Measurements from ENCODE around the gene STX8. TPM values are rescaled to one million over a fixed set of nuclear protein-coding genes. Genes with fewer than 3 reads are reported as not detected.

STX8 gene
- total and polyA plus RNA-seq, 3 donors from 2014 or later = 103 to 160 (median 125) TPM

GRCh38 chr17:9553181-9553580 is 22.4 kb downstream of the STX8 start:
- peak overlapping the region in 1 of 2 donors; percentile 20 for H3K27ac ChIP-seq
- DNase-seq = no peak

GRCh38 chr17:9549215-9549614 is 26.4 kb downstream of the STX8 start:
- Histone ChIP-seq H3K27me3 (no peaks in the 10 kb centered on the region), H3K36me3 (ENCODE audit: low read depth, missing control alignments) (no peaks in the 10 kb centered on the region), H3K9me3 (no peaks in the 10 kb centered on the region), H3K27ac (no peak overlapping the region), H3K4me3 (no peak overlapping the region), H3K4me1 (peaks cover 3% of the 10 kb centered on the region)
- no peak for DNase-seq
- TF ChIP-seq POLR2A (IDR thresholded peaks at IDR 0.05) = no peak
- 77 to 81% methylated on average over 2 of the region's 2 CpGs for WGBS, 2 donors
- intact Hi-C loops (cut with DNase I; ENCODE audit: low total_unique reads) = no loop called here

More at GRCh38 chr17:9553181-9553580, 22.4 kb downstream of the STX8 start:
- Histone ChIP-seq H3K36me3 (ENCODE audit: low read depth, missing control alignments) (no peaks in the 10 kb centered on the region), H3K4me1 (peaks cover 3% of the 10 kb centered on the region), H3K4me3 (no peak overlapping the region), H3K9me3 (no peaks in the 10 kb centered on the region), H3K27me3 (no peaks in the 10 kb centered on the region)
- TF ChIP-seq CTCF (IDR thresholded peaks at IDR 0.05) (no peak), POLR2A (IDR thresholded peaks at IDR 0.05) (no peak)
- intact Hi-C loops (cut with DNase I; ENCODE audit: low total_unique reads) = no loop called here
- 27 to 64% methylated on average over 2 of the region's 2 CpGs for WGBS, 2 donors

- no peaks in the 10 kb centered on the region for H3K27me3 ChIP-seq
- intact Hi-C loops (cut with DNase I; ENCODE audit: low total_unique reads) = no loop called here
Observed at GRCh38 chr17:9544221-9544620, 31.4 kb downstream of the STX8 start.

DNA sequence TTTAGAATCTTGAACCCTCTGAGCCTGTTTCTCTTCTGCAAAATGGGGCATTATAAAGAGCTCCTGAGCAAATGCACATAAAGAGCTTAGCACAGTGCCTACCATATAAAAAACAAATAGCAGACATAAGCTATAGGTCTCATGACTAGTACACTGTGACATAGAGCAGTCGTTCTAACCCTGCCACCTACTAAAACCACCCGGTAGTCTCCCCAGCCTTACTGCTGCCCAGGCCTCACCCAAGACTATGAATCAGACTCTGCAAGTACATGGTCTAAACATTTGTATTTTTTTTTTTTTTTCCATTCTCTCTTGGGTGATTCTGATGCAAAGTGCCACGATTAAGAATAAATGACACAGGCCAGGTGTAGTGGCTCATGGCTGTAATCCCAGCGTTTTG is 33.9 kb downstream of the STX8 start:
- TF ChIP-seq POLR2A (IDR thresholded peaks at IDR 0.05) = no peak
- H3K4me1 ChIP-seq = no peaks in the 10 kb centered on the region
- no peaks in the 10 kb centered on the region for H3K9me3 ChIP-seq
- intact Hi-C loops (cut with DNase I; ENCODE audit: low total_unique reads) = no loop called here
- no peaks in the 10 kb centered on the region for H3K36me3 ChIP-seq (ENCODE audit: low read depth, missing control alignments)
- no peak overlapping the region for H3K4me3 ChIP-seq
- WGBS, 2 donors = 93 to 96% methylated on average over 4 of the region's 4 CpGs
- DNase-seq = no peak
- no peak overlapping the region for H3K27ac ChIP-seq
- no peaks in the 10 kb centered on the region for H3K27me3 ChIP-seq

More at GRCh38 chr17:9544221-9544620, 31.4 kb downstream of the STX8 start:
- DNase-seq = no peak
- no peaks in the 10 kb centered on the region for H3K36me3 ChIP-seq (ENCODE audit: low read depth, missing control alignments)
- H3K4me1 ChIP-seq = no peaks in the 10 kb centered on the region
- no peak overlapping the region for H3K27ac ChIP-seq
- H3K9me3 ChIP-seq = no peaks in the 10 kb centered on the region
- no peak overlapping the region for H3K4me3 ChIP-seq
- TF ChIP-seq POLR2A (IDR thresholded peaks at IDR 0.05) = no peak
- TF ChIP-seq CTCF (IDR thresholded peaks at IDR 0.05) = no peak
- WGBS, 2 donors = 82 to 86% methylated on average over 6 to 7 of the region's 7 CpGs

DNA sequence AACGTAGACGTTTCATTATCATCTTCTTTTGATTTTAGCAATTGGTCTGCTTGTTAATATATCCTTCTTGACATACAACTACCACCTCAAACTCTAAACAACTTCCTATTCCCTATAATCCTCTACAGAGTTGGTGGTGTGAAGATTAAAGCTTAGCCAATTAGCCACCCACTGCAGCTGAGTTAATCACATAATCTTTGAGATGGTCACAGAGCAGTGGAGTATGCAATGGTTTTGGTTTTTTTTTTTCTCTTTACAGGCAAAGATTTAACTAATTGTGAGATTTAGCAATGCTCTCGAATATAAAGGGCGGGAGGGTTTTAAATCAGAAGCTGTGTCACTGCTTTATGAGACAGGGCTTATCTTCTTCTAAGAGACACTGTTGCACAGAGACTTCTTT is 37.0 kb downstream of the STX8 start:
- TF ChIP-seq POLR2A (IDR thresholded peaks at IDR 0.05) = no peak
- no peak for TF ChIP-seq CTCF (IDR thresholded peaks at IDR 0.05)
- WGBS, 2 donors = 72 to 92% methylated on average over 4 of the region's 4 CpGs
- DNase-seq = no peak
- H3K9me3 ChIP-seq = no peaks in the 10 kb centered on the region
- H3K27me3 ChIP-seq = no peaks in the 10 kb centered on the region
- no peak overlapping the region for H3K4me3 ChIP-seq
- H3K4me1 ChIP-seq = no peaks in the 10 kb centered on the region
- no peak overlapping the region for H3K27ac ChIP-seq
- no peaks in the 10 kb centered on the region for H3K36me3 ChIP-seq (ENCODE audit: low read depth, missing control alignments)
- intact Hi-C loops (cut with DNase I; ENCODE audit: low total_unique reads) = no loop called here

DNA sequence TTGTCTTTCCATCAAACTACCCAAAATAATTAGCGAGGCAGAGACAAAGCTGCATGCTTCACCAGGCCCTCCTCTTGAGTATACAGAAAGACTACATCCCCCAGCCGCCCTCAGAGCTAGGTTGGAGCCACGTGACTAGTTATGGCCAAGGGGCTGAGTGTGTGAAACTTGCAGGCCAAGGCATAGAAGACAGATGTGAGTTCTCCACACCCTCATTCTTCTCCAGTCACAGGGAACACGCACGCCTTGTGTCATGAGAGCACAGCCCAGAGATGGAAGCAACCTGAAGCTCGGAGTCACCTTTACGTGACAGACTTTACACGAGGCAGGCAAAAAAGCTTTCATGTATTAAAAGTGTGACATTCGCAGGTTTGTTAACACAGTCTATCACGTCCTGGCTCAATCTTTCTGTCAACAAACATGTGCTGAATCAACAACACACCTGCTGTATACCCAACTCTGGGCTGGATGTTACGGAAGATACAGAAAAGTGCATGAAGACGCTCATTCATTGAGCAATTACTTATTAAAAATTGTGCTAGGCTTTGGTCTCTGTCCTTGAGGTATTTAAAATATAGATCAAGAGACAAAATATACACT is 38.3 kb downstream of the STX8 start:
- TF ChIP-seq CTCF (IDR thresholded peaks at IDR 0.05) (no peak), POLR2A (IDR thresholded peaks at IDR 0.05) (no peak)
- Histone ChIP-seq H3K9me3 (no peaks in the 10 kb centered on the region), H3K27me3 (no peaks in the 10 kb centered on the region), H3K4me1 (no peaks in the 10 kb centered on the region), H3K27ac (no peak overlapping the region), H3K36me3 (ENCODE audit: low read depth, missing control alignments) (no peaks in the 10 kb centered on the region), H3K4me3 (no peak overlapping the region)
- 96% methylated on average over 12 of the region's 12 CpGs for WGBS, 2 donors
- intact Hi-C loops (cut with DNase I; ENCODE audit: low total_unique reads) = no loop called here
- no peak for DNase-seq
